Stimulated activated CD4-positive, alpha-beta T cell treated with anti-CD3 and anti-CD28 coated beads, Interleukin-15, amount 100 ng/mL, for 48 hours (primary cell): ENCODE data around the gene LACC1.

Experiments used
- DNase-seq, 2 donors: peaks; one replicate each; pipeline ENCODE4 v3.0.0-alpha.2; 2020; ENCODE audit warnings: low read depth in 2 of 2

Gene LACC1

GRCh38 chr13:43883631-43884030 is 3.9 kb downstream of the LACC1 start:
- DNase-seq: no peak

- DNase-seq: no peak
Observed at GRCh38 chr13:43884222-43884621, 4.5 kb downstream of the LACC1 start.

- DNase-seq: no peak
Observed at GRCh38 chr13:43894438-43894837, 14.7 kb downstream of the LACC1 start.

GRCh38 chr13:43895940-43896339 is 16.2 kb downstream of the LACC1 start:
- no peak for DNase-seq

GRCh38 chr13:43905435-43906031 is 25.8 kb downstream of the LACC1 start:
- DNase-seq: no peak

DNA sequence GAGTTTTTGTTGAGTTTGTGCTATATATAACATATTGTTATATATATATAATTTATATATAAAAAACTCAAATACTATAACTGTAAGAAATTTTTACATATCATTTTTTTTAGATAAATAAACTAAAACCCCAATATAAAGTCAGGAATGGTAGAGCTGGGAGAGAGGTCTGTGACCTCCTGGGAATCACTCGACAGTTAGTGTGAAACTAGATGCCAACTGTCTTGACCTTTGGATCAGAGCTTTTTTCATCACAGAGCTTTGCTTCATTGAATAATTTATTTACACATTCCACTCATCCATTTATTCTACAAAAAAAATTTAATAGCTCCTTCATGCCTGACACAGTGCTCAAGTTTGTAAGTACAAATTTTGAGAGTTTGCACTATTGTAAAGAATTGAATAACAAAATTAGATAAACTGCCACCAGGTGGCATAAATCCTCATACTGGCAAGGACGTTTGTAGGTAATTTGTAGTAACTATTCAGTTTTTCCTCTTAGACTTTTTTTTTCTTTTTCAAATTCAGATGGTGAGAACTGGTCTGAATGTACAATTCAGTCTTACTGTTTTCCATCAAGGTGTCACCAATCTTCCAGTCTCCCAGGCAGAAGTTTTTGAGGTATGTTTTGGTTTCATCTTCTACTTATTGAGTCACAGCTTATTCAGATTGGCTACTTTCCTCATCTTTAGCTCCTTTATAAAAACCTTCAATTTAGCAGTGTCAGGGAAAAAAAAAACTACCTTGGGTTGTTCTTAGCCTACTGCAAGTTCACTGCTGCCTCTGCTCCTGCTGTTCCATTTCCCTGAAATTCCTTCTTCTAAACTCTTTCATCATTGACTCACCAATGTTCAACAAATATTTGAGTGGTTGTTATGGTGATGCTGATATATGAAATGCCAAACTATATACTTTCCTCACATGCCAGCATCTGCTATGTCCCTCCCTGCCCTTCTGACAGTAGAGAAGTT is 28.7 kb downstream of the LACC1 start:
- no peak for DNase-seq

DNA sequence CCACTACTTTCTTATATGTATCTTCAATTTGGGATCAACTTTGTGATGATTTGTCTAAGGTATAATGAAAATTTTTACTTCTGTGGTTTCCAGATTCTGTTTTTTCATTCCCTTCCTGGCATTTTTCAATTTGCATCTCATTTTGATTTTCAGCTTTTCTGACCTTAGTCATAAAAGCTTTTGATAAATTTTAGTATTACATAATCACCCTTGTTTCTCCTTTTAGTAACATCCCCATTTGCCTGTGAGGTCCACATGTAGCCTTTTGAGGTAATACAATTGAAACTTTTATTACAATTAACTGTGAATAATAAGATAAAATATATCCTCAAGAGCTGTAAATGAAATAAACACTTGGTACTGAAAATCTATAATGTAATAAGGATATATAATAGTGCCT is 31.2 kb downstream of the LACC1 start:
- DNase-seq: no peak

DNA sequence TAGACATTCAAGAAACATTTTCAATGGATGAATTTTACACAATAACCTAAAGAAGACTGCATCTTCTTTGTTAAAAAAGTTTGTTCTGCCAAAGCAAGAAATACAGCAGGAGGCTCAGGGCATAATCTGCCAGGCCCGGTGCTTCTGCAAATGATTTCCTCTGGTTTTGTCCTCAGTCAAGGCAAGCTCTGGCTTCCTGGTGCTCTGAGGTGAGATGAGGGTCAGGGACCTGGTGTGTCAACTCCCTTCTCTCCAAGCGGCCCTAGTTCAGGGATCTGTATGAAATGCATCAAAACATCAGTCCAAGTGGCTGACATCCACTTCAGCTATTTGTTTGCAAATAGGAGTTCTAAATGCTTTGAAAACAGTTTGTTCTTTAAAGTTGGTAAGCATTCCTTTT is 31.6 kb downstream of the LACC1 start:
- DNase-seq: no peak

DNA sequence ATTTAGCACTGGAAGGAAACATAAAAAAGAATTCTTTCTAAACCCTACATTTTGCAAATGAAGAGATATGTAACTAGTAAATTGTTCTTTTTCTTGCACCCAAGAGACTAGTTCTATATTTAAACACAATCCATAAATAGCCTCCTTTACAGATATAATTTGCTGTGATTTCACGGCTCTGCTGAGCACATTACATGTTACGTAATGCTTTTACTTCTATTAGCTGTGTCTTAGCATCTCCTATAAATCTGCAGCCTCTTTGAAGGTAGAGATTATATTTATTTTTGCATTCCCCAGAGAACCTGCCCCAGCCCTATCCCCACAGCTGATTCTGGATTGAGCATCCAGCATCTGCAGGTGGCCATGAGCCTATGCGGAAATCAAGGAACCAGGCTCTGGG is 32.2 kb downstream of the LACC1 start:
- no peak for DNase-seq

GRCh38 chr13:43915451-43915850 is 35.7 kb downstream of the LACC1 start:
- DNase-seq: no peak

DNA sequence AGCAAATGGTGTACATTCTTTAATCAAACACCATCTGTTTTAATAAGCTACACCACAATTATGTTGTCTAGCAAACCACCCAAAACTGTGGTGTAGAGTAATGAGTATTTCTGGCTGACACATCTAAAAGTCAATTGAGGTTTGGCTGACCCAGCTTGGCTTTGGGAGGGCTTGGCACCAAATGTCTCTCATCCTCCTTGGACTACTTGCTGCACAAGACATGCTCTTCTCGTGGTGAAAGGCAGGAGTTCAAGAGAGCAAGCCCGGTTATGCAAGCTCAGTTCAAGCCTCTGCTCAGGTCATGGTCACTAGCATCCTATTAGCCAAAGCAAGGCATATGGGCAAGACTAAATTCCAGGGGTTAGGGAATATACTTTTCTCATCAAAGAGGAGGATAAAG is 37.1 kb downstream of the LACC1 start:
- no peak for DNase-seq

DNA sequence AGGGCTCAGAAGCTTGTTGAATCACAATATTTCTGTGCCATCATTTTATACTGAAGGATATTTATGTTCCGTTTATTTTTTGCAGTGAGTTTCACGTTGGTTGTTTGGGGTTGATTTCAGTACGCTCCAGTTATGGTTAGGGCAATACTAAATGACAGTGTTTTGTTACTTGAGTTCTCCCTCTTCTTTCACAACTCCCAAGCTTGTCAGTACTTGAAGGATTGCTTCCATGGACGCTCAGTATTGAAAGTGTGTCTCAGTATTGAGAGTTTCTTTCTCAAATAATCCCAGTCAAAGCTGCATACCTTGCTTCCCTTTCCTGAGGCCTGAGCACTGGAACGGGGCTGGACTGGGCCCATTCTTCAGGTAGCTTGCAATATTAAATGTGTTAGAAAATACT is 38.9 kb downstream of the LACC1 start:
- no peak for DNase-seq

DNA sequence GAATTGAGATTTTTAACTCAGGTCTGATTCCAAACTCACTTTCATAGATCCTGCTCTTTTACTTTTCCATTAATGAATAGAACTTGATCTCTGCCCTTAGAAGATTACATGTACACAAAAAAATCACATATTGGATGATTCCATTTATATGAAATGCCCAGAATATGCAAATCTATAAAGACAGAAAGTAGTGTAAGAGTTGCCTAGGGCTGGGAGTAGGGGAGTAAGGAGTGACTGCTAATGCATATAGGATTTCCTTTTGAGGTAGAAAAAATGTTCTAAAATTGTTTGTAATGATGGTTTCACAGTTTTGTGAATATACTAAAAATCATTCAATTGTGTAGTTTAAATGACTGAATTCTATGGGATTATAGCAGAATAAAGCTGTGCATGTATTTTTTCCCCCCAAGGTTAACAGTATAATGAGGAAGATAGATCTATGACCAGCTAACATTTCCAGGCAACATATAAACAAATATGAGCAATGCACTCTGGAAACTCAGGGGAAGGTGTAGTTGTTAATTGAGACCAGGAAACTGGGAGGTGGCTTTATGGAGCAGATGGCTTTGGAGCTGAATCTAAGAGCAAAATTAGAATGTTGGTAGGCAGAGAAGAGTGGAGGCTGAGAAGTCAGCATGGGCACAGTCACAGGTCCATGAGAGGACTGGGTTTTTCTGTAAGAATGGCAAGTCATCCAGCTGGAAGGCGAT is 41.4 kb downstream of the LACC1 start:
- no peak for DNase-seq

GRCh38 chr13:43924549-43925245 is 45.0 kb downstream of the LACC1 start:
- no peak for DNase-seq

DNA sequence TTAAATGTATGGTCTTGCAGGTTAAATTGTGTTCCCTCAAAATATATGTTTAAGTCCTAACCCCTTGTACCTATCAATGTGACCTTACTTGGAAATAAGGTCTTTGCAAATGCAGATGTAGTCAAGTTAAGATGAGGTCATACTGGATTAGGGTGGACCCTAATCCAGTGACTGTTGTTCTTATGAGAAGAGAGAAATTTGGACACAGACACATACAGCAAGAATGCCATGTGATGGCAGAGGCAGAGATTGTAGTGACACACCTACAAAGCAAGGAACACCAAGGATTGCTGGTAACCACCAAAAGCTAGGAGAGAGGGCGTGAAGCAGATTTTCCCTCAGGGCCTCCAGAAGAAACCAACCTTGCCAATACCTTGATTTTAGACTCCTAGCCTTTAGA is 50.2 kb downstream of the LACC1 start:
- no peak for DNase-seq

DNA sequence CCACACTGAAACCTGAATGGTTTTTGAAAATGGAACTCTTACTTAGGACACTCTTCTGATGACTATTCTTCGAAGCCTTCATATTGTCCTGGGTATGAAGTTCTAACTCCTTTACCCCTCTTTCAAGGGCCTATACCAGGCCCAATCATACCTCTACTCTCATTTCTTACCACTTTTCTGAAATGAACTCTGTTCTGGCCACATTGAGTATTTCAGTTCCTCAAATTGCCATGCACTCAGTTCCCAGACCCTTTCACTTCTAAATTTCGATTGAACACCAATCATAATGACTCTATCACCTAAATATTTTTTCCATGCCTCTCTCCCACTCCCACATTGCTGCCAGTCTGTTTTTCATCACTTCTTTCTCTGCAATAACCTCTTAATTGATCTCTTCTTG is 53.7 kb downstream of the LACC1 start:
- no peak for DNase-seq

DNA sequence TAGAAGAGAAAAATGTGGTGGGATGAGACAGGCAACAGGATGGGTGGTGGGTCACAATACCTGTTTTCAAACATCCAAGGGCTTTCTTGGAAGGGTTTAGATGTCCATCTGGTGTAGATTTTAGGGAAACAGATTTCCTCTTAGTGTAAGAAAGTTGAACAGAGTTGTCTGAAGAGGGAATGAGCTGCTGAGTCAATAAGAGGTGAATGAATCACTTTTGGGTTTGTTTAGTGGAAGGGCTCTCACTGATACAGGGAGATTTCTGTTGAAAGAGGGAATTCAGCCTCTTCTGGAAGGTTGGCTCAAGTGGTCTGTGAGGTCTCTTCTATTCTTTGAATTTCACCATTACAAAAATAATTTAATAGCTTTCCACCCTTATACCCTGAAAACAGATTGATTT is 54.6 kb downstream of the LACC1 start:
- DNase-seq: no peak

GRCh38 chr13:43935878-43936277 is 56.2 kb downstream of the LACC1 start:
- no peak for DNase-seq

GRCh38 chr13:43936647-43937046 is 56.9 kb downstream of the LACC1 start:
- DNase-seq: no peak

DNA sequence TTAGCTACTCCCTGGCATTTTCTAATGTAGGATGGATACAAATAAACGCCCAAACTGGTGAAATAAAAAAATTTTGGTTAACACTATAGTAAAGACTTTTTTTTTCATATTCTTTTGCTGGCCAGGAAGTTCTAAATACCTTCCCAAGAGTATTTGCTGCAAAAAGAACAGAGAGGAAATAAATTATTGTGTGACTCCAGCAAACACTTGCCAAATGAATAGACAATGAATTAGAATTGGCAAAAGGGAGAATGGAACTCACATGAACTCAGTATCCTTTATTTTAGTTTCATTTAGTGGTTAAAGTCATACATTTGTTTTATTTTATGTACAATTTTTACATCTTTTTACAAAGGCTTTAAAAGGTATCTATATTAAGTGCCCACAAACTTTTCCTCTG is 58.1 kb downstream of the LACC1 start:
- no peak for DNase-seq

- no peak for DNase-seq
Observed at GRCh38 chr13:43938449-43938848, 58.7 kb downstream of the LACC1 start.

DNA sequence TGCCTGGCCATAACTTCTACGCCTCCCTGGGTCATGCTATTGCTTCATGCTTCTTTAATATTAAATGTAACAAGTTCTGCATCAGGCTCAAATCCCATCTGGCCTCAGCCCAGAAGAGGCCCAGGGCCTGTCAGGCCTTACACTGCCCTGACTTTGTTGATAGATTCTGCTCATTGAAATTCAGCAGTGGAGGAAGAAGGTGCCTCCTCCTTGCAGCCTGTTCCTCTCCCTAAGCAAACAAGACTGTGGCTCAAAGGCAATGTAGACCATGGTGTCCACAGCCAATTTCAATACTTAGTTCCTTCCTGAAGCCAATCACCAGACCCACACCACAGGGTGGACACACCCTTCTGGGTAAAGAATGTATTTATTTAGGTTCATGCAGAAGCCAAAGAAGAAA is 59.4 kb downstream of the LACC1 start:
- DNase-seq: no peak
